ACHN (cell line): ENCODE measurements around the gene SLC24A3.

ENCODE experiments used
- DNase-seq: peaks from one replicate; pipeline ENCODE4 v3.0.0-alpha.2; 2015
- in situ Hi-C: cut with HindIII; loops from 2 replicates; pipeline ENCODE4 v1.10.0; 2017; ENCODE audit warnings: low sequenced_read_pairs, low pct_ligation_motif_present, low pct_unique_long_range_greater_than_20kb

Gene SLC24A3

GRCh38 chr20:19428324-19428723 lies 215.9 kb downstream of the SLC24A3 start:
- no peak for DNase-seq
- in situ Hi-C loops: no loop called here

GRCh38 chr20:19429538-19429937 lies 217.1 kb downstream of the SLC24A3 start:
- no peak for DNase-seq
- in situ Hi-C loops: no loop called here

- no peak for DNase-seq
- in situ Hi-C loops: no loop called here
These were observed 218.3 kb downstream of the SLC24A3 start for GRCh38 chr20:19430641-19431315.

GRCh38 chr20:19431316-19431700 lies 218.9 kb downstream of the SLC24A3 start:
- DNase-seq: no peak
- in situ Hi-C loops: no loop called here

- no peak for DNase-seq
- in situ Hi-C loops: no loop called here
These were observed 219.5 kb downstream of the SLC24A3 start for GRCh38 chr20:19431906-19432305.

DNA sequence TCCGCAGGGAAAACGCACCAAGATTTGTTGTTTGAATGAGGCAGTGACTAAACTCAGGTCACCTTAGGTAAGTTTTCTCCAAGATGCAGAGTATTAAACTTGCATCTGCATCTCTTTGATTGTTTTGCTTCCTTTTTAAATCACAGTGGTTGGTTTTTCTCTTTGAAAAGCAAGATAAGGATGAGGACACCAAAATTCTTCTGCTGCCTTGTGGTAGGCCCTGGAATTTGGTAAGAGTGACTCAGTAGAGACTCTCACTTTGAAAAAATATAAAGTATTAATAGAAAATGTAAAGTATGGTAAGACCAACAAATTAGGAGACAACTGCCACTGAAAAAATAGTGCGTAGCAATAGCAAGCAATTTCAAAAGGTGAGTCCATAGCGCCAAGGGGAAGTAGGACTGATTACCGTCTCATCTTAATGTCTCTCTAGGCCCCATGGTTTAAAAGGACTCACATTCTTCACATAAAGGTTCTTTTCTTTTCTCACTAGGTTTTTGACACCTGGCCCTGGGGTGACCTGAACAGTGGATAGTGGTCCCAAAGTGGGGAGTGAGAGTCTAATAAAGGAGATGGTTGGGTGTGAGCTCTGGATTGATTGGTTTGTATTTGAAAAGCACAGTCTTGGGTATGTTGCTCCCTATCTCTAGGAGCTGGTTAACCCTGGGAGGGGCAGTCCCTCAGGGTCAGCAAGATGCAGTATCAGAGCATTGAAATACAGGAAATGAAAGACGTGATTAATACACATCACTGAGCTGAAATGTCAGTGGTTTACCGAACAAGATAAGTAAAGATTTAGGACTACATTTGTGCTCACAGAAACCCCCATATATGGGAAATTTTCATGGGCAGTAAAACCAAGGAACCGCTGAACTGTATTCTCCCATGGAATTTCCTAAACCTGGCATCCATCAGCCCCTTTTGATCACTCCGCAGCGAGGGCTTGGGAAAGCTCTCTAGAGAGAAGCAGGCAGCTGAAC lies 221.2 kb downstream of the SLC24A3 start:
- in situ Hi-C loops: no loop called here
- DNase-seq: no peak

GRCh38 chr20:19435316-19435715 lies 222.9 kb downstream of the SLC24A3 start:
- in situ Hi-C loops: no loop called here

GRCh38 chr20:19435821-19436220 lies 223.4 kb downstream of the SLC24A3 start:
- in situ Hi-C loops: no loop called here
- DNase-seq: no peak

More at GRCh38 chr20:19435316-19435715, 222.9 kb downstream of the SLC24A3 start:
- no peak for DNase-seq

- in situ Hi-C loops: no loop called here
These were observed 226.0 kb downstream of the SLC24A3 start for GRCh38 chr20:19438488-19438887.

GRCh38 chr20:19440660-19441527 lies 228.5 kb downstream of the SLC24A3 start:
- no peak for DNase-seq
- in situ Hi-C loops: no loop called here

More at GRCh38 chr20:19438488-19438887, 226.0 kb downstream of the SLC24A3 start:
- no peak for DNase-seq

DNA sequence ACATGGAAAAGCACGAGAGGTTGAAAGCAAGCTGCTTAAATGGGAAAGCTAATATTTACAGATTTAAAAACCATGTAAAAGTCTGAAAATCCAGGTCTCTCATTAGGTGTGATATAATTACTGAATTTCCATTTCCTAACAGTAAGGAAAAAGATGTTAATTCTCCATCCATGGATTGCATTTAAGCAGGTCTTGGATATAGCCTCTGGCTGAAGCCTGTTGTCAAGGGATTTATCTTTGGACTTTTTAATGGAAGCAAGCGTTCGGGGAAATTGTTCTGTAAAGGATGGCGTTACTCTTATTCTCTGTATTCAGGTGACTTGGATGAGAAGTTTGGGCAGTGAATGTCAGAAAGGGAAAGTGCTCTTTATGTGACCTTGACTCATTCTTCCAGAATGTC lies 233.8 kb downstream of the SLC24A3 start:
- no peak for DNase-seq
- in situ Hi-C loops: no loop called here

DNA sequence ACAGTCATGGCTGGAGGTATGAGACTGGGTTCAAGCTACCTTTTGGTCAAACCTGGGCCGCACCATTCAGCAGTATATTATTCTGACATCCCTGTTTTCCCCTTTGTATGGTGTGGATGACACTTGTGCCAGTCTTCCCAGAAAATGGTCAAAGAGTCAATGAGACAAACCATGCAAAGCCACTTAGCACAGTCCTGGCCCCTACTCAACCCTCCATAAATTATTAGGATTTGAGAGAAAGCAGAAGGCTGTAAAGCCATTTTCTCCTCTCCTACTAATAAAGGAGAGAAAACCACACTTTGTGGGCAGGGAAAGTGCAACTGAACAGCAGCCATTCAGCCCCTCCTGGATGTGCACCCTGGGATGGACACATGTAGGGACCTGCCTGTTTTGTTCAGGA lies 236.2 kb downstream of the SLC24A3 start:
- no peak for DNase-seq
- in situ Hi-C loops: no loop called here

DNA sequence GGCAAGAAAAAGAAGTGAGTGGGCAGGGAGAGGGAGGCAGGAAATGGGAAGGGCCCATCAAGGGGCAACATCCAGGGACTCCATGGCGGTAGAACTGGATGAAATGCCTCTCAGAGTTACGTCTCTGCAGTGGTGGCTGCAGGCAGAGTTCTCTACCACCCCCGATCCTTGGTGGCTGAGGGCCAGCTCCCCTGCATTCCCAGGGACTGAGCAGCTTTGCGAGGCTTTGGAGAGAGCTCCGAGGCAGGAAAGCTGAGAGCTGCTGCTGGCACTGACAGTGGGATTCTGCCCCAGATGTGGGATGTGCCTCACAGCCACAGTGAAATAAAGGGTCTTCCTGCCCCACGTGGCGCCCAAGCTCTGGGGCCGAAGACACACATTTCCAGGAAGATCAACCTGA lies 236.6 kb downstream of the SLC24A3 start:
- no peak for DNase-seq
- in situ Hi-C loops: no loop called here

GRCh38 chr20:19451231-19451922 lies 238.9 kb downstream of the SLC24A3 start:
- in situ Hi-C loops: no loop called here
- DNase-seq: no peak

DNA sequence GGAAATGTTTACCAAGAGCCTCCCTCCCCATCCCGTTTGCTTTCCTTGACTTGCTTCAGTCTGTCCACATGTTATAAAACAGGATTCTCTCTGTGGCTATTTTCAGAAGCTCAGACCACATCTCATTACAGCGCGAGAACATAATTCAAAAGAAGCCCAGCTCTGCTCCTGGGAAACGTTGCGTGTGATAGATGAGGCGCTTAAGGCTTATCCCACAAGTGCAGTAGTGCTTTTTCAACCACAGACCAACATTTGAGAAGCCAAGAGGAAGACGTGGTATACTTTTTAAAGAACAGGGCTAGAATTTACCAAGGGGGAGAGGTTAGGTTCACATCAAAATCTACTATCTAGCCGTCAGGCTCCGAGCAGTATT lies 239.5 kb downstream of the SLC24A3 start:
- in situ Hi-C loops: no loop called here
- DNase-seq: no peak

DNA sequence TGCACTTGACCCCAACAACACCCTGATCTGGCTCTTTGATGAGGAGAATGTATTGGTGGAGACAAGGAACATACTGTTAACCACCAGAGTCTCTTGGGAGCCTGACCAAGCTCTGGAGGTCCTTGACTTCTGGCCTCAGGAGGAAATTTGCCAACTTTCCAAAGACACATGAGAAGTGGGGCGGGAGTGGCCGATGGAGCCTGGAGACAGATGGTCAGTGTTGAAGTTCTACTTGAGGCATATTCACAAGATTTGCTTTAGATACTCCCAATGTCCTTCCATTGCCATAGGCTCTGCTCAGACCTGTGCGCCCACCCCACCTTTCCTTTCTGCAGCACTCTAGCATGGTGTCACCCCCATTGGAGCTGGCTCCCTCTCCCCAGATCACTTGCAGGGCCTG lies 241.0 kb downstream of the SLC24A3 start:
- no peak for DNase-seq
- in situ Hi-C loops: no loop called here

DNA sequence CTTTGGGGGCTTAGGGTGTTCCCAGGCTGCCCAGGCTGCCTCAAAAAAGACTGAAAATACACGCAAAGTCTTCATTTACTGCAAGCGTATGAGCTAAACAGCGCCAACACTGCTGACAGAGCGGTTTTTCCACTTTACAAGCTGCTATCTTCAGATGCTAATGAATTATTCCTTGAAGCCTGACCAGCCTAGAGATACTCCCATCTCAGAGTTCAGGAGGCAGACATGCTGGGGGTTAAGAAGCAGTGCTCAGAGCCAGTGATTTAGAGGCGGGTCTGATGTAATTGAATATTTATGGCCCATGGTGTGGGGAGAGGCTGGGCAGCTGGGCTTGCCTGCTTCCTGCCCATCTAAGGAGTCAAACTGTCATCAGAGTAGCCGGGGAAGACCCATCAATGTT lies 241.4 kb downstream of the SLC24A3 start:
- no peak for DNase-seq
- in situ Hi-C loops: no loop called here

- in situ Hi-C loops: no loop called here
These were observed 244.4 kb downstream of the SLC24A3 start for GRCh38 chr20:19456595-19457395.

More at GRCh38 chr20:19456595-19457395, 244.4 kb downstream of the SLC24A3 start:
- DNase-seq: no peak
